WERI-Rb-1 (cell line): ENCODE data around the gene KIAA0232.

Source experiments
- DNase-seq: peaks from one replicate; pipeline ENCODE4 v3.0.0-alpha.2; 2020
- H3K27ac ChIP-seq: fragments of 250-450 bp; sonication (Bioruptor Pico); 2 replicates; pipeline ENCODE4 v1.5.1; 2020; ENCODE audit warnings: mild to moderate bottlenecking, moderate library complexity
- H3K27me3 ChIP-seq: fragments of 250-450 bp; sonication (Bioruptor Pico); 2 replicates; pipeline ENCODE4 v1.5.1; 2021; ENCODE audit warnings: mild to moderate bottlenecking, low read depth, moderate library complexity; ENCODE audit not compliant: insufficient read depth, severe bottlenecking
- H3K36me3 ChIP-seq: fragments of 250-450 bp; sonication (Bioruptor Pico); 2 replicates; pipeline ENCODE4 v1.5.1; 2020; ENCODE audit warnings: mild to moderate bottlenecking, moderate library complexity
- H3K4me3 ChIP-seq: 2 replicates; pipeline ENCODE4 v1.5.1; 2011; ENCODE audit warnings: low read depth, mild to moderate bottlenecking, control low read depth, low read length
- H3K9me3 ChIP-seq: fragments of 250-450 bp; sonication (Bioruptor Pico); 2 replicates; pipeline ENCODE4 v1.5.1; 2021; ENCODE audit warnings: mild to moderate bottlenecking, moderate library complexity; ENCODE audit not compliant: severe bottlenecking
- TF ChIP-seq, protein P1 (sequence below): IDR thresholded peaks from 2 replicates; pipeline ENCODE4 v1.5.1; 2011; ENCODE audit warnings: low read depth, mild to moderate bottlenecking, control low read depth, inconsistent platforms, low read length

Gene KIAA0232

DNA sequence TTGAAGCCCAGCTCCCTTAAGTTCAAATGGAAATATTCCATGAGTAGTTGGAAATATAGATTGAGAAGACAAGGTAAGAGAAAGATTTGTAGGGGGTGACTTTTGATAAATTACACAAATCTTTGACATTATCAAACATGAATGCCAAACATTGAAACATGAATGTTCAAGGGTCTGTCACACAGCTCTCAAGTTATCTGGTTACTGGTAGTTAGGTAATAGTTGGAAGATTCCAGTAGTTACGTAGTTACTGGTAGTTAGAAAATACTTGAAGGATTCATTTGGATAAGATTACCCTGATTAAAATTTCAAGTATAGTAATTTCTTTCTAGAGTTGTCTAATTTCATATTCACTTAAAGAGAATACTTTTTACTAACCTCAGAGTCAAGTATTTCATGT is 20.7 kb downstream of the KIAA0232 start:
- TF ChIP-seq, protein P1, sequence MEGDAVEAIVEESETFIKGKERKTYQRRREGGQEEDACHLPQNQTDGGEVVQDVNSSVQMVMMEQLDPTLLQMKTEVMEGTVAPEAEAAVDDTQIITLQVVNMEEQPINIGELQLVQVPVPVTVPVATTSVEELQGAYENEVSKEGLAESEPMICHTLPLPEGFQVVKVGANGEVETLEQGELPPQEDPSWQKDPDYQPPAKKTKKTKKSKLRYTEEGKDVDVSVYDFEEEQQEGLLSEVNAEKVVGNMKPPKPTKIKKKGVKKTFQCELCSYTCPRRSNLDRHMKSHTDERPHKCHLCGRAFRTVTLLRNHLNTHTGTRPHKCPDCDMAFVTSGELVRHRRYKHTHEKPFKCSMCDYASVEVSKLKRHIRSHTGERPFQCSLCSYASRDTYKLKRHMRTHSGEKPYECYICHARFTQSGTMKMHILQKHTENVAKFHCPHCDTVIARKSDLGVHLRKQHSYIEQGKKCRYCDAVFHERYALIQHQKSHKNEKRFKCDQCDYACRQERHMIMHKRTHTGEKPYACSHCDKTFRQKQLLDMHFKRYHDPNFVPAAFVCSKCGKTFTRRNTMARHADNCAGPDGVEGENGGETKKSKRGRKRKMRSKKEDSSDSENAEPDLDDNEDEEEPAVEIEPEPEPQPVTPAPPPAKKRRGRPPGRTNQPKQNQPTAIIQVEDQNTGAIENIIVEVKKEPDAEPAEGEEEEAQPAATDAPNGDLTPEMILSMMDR = no peak
- Histone ChIP-seq H3K36me3 (peaks cover 10% of the 10 kb centered on the region), H3K4me3 (no peak overlapping the region), H3K27me3 (no peaks in the 10 kb centered on the region), H3K9me3 (no peaks in the 10 kb centered on the region), H3K27ac (no peak overlapping the region)
- no peak for DNase-seq

DNA sequence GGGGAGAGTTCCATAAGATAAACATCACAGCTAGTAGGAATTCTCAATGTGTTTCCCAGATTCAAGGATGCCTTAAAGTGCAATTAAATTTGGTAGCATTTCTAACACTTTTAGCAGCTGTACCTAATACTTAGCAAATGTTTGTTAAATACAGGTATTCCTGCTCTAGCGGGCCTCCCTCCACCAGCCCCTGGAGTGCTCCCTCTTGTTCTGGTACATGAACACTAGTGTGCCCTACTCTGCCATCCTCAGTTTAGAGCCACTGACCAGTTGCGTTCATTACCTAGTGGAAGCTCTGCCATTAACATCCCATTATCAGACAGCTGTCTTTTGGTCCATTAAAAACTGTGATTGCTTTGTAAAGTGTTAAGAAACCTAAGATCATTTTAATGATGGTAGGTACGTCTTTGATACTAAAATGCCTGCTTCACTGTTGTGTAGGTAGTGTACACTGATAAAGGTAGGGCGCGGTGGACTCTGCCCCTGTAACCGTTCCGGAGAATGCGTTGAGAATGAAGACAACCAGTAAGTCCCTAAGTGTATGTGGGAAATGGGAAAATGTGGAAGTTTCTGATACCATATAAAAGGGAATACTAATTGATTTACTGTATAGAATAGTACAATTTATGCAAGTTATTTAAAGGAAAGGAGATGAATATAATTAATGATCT is 21.7 kb downstream of the KIAA0232 start:
- DNase-seq = no peak
- no peak overlapping the region for H3K4me3 ChIP-seq
- H3K27ac ChIP-seq = no peak overlapping the region
- H3K9me3 ChIP-seq = no peaks in the 10 kb centered on the region
- TF ChIP-seq, protein P1 = no peak
- no peaks in the 10 kb centered on the region for H3K27me3 ChIP-seq
- H3K36me3 ChIP-seq = peaks cover 11% of the 10 kb centered on the region

DNA sequence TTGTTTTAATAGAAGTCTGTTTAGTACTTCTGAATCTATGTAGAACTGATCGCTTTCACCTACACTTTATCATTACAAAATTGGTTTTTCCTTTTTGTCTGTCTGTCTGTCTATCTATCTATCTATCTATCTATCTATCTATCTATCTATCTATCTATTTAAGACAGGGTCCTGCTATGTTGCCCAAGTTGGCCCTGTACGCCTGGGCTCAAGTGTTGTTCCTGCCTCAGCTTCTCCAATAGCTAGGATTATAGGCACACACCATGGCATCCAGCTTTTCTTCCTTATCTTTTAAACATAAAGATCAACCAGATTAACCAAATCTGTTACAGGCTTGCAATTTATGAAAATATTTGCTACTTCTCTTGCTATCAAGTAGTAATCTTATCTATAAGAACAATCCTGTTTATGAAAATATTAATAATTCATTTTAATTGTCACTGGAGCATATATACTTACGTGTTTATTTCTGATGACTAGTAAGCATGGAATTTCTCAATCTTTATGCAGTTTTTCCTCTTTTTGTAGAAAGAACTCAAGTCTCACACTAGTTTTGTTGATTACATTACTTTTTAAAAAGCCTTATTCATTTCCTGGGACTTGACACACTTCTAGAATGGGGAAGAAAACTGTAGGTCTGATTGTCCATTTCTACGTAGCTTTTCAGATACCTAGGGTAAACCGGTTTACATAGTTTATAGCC is 24.5 kb downstream of the KIAA0232 start:
- no peak for DNase-seq
- Histone ChIP-seq H3K9me3 (no peaks in the 10 kb centered on the region), H3K27me3 (no peaks in the 10 kb centered on the region), H3K27ac (no peak overlapping the region; the same call in 1 of the 2 replicates), H3K36me3 (peaks cover 7% of the 10 kb centered on the region), H3K4me3 (no peak overlapping the region)
- TF ChIP-seq, protein P1 = no peak

DNA sequence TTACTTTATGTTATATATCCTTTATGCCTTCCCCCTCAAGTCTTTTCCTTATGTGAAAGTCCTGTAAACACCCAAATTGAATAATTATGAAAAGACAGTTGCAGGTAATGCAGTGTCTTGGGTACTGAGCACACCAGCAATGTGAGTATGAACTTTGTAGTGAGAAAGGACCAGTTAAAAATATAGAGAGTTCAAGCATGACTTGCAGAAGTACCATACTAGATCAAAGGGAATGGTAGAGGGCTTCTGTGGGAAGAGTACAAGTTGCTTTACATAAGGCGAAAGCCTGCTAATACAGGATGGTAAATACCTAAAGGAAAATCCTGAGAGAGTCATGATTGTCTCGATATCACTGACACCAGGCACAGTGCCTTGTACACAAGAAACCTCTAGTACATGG is 25.7 kb downstream of the KIAA0232 start:
- Histone ChIP-seq H3K27ac (no peak overlapping the region), H3K27me3 (no peaks in the 10 kb centered on the region), H3K36me3 (peaks cover 7% of the 10 kb centered on the region), H3K9me3 (no peaks in the 10 kb centered on the region), H3K4me3 (no peak overlapping the region)
- TF ChIP-seq, protein P1 = no peak
- DNase-seq = no peak

DNA sequence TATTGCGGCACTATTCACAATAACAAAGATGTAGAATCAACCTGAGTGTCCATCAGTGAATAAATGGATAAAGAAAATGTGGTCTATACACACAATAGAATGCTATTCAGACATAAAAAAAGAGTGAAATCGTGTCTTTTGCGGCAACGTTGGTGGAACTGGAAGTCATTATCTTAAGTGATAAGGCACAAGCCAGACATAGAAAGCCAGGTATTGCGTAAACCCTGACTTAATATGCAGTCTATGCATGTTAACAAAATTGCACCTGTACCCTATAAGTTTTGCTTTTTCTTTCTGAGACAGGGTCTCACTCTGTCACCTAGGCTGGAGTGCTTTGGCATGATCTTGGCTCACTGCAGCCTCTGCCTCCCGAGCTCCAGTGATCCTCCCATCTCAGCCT is 28.6 kb downstream of the KIAA0232 start:
- no peak overlapping the region for H3K4me3 ChIP-seq
- DNase-seq = no peak
- H3K27me3 ChIP-seq = no peaks in the 10 kb centered on the region
- H3K27ac ChIP-seq = no peak overlapping the region
- TF ChIP-seq, protein P1 = no peak
- no peaks in the 10 kb centered on the region for H3K9me3 ChIP-seq
- peaks cover 7% of the 10 kb centered on the region for H3K36me3 ChIP-seq
